Measurements from ENCODE around the gene LRRC8D. TPM values are rescaled to one million over a fixed set of nuclear protein-coding genes. Genes with fewer than 3 reads are reported as not detected.

LRRC8D gene
- total RNA-seq, 1 experiment from 2014 or later, result 15.0 TPM

DNA sequence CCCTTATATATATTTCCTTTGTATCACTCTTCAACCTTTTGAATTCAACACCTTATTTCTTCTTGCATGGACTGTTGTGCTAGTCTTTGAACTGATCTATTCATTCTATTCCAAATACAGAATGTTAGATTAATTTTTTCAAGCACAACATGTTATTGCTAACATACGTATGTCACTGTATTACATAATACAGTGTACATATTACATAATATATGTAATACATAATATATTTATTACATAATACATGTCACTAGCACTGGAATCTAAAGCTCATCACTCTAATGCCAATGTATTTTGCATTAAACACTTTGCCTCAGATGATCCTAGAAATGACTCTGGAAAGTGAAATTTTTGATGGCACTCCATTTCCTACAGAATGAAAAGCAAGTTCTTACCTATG, 59.8 kb downstream of the LRRC8D start:
- no peaks in the 10 kb centered on the region for H3K79me2 ChIP-seq (ENCODE audit: insufficient read depth, low read length)
- ATAC-seq, result no peak
- H3K9me2 ChIP-seq (ENCODE audit: insufficient read depth), result no peaks in the 10 kb centered on the region
- DNase-seq (ENCODE audit: low read depth, low spot score), result no peak
- intact Hi-C loops (cut with micrococcal nuclease), result no loop called here
- TF ChIP-seq EZH2 (IDR thresholded peaks at IDR 0.05) (no peak), YY1 (IDR thresholded peaks at IDR 0.05; ENCODE audit: extremely low read depth, insufficient replicate concordance, low read depth, low read length) (no peak), FOSL1 (IDR thresholded peaks at IDR 0.05; ENCODE audit: low read depth) (no peak), JUND (IDR thresholded peaks at IDR 0.05) (no peak), POLR2AphosphoS5 (IDR thresholded peaks at IDR 0.05; ENCODE audit: low read depth, low read length) (no peak)
- TF ChIP-seq, protein P1, sequence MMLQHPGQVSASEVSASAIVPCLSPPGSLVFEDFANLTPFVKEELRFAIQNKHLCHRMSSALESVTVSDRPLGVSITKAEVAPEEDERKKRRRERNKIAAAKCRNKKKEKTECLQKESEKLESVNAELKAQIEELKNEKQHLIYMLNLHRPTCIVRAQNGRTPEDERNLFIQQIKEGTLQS (IDR thresholded peaks at IDR 0.05), result no peak
- TF ChIP-seq, protein P2, sequence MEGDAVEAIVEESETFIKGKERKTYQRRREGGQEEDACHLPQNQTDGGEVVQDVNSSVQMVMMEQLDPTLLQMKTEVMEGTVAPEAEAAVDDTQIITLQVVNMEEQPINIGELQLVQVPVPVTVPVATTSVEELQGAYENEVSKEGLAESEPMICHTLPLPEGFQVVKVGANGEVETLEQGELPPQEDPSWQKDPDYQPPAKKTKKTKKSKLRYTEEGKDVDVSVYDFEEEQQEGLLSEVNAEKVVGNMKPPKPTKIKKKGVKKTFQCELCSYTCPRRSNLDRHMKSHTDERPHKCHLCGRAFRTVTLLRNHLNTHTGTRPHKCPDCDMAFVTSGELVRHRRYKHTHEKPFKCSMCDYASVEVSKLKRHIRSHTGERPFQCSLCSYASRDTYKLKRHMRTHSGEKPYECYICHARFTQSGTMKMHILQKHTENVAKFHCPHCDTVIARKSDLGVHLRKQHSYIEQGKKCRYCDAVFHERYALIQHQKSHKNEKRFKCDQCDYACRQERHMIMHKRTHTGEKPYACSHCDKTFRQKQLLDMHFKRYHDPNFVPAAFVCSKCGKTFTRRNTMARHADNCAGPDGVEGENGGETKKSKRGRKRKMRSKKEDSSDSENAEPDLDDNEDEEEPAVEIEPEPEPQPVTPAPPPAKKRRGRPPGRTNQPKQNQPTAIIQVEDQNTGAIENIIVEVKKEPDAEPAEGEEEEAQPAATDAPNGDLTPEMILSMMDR (IDR thresholded peaks at IDR 0.05 in 2 of 3, conservative IDR thresholded peaks at IDR 0.05 in 1 of 3; ENCODE audit: borderline replicate concordance in 1 of 3, insufficient read depth in 1 of 3, low read depth in 2 of 3, low read length in 2 of 3), result no peak
- no peak overlapping the region for H3K27ac ChIP-seq (ENCODE audit: low read depth, low read length)
- H3K4me1 ChIP-seq (ENCODE audit: control insufficient read depth in 1 of 2, insufficient read depth in 2 of 2, low read length in 2 of 2), result peaks cover 5 to 11% of the 10 kb centered on the region in 2 experiments; a peak in 3 of 4 replicates
- no peak overlapping the region for H2AFZ ChIP-seq (ENCODE audit: low read depth, low read length, poor library complexity, severe bottlenecking)
- H3K4me2 ChIP-seq (ENCODE audit: low read length), result no peak overlapping the region
- ChIA-PET POLR2A (no interaction called here), RAD21 (ENCODE audit: low non-redundant PET in 1 of 2, low total read pairs in 2 of 2, uncharacterized antibody in 2 of 2, unreplicated experiment in 2 of 2) (no interaction called here), CTCF (no interaction called here)
- H3K36me3 ChIP-seq (ENCODE audit: control insufficient read depth in 1 of 2, insufficient read depth in 2 of 2, low read length in 2 of 2), result no peaks in the 10 kb centered on the region
- no peaks in the 10 kb centered on the region; a peak in 1 of 4 replicates for H3K9me3 ChIP-seq (ENCODE audit: control insufficient read depth in 1 of 2, insufficient read depth in 1 of 2, low read depth in 1 of 2, low read length in 2 of 2)
- no peaks in the 10 kb centered on the region for H3K27me3 ChIP-seq (ENCODE audit: insufficient read depth, low read length)
- BruUV-seq (replicated peaks), result no TSS peak
- H4K20me1 ChIP-seq (ENCODE audit: insufficient read depth), result no peaks in the 10 kb centered on the region
- H3K4me3 ChIP-seq (replicated peaks in 1 of 2; ENCODE audit: low read depth in 1 of 2, low read length in 2 of 2), result no peak overlapping the region
- no peak overlapping the region for H3K9ac ChIP-seq (ENCODE audit: low read length)

All from HCT116 (cell line).